A549 (cell line): ENCODE data around the gene HOXA5.

Source experiments
- EP300 ChIP-seq, 2 experiments: fragments of >200 bp; sonication (Bioruptor Twin); formaldehyde crosslinking; IDR thresholded peaks; 2 replicates in 1 of 2; 3 replicates in 1 of 2; pipeline ENCODE4 v1.6.1; 2016 to 2017
- ESRRA ChIP-seq: fragments of 150-350 bp; IDR thresholded peaks from 2 replicates; pipeline ENCODE4 v1.6.1; 2014; ENCODE audit warnings: mild to moderate bottlenecking, low read length, borderline replicate concordance
- MAFK ChIP-seq: fragments of 450-650 bp; IDR thresholded peaks from 2 replicates; pipeline ENCODE4 v1.6.1; 2014; ENCODE audit not compliant: partially characterized antibody
- PHF8 ChIP-seq: fragments of 200-600 bp; sonication (generic); IDR thresholded peaks from 2 replicates; pipeline ENCODE4 v1.6.1; 2016; ENCODE audit warnings: low read depth, mild to moderate bottlenecking, antibody characterized with exemption, moderate library complexity, borderline replicate concordance
- POLR2A ChIP-seq: IDR thresholded peaks from 2 replicates; pipeline ENCODE4 v1.6.1; 2012; ENCODE audit warnings: mild to moderate bottlenecking, low read length

- TF ChIP-seq EP300 (IDR thresholded peaks at IDR 0.05) (no peak), ESRRA (no peak), MAFK (no peak), POLR2A (no peak), PHF8 (no peak)
Measured at GRCh38 chr7:27176962-27177794, 33.7 kb upstream of the HOXA5 start.
